ENCODE data around the gene TNFRSF4. TPM values are rescaled to one million over a fixed set of nuclear protein-coding genes. Genes with fewer than 3 reads are reported as not detected.

Gene TNFRSF4
- total RNA-seq, 4 donors from 2014 or later, result 0.69 to 1.4 TPM; not detected in 2

DNA sequence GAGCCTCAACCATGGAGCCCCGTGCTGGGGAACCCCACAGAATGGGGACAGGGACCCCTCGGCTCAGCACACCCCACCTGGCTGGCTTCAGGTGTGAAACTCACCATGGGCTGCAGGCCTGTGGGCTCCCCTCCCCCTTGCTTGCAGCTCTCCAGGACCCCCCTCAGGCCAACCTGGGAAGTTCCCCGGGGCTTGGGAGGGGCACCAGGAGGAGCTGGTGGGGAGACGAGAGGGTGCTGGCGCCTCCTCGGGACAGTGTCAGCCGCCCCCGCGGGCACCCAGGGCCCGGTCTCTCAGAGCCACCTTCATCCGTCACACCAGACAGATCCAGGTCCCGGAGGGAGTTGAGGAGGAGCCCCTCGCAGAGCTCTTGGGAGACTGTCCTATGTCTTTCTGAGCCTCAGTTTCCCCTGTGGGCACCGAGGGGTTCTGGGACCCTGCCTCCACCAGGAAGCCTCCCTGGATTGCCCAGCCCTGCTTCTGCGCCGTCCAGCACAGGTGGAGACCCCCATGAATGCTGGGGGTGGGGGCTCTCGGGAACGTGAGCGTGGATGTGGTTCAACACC lies 6.9 kb downstream of the TNFRSF4 start:
- no peak for TF ChIP-seq POLR2A (IDR thresholded peaks at IDR 0.05)
- TF ChIP-seq, protein P1, sequence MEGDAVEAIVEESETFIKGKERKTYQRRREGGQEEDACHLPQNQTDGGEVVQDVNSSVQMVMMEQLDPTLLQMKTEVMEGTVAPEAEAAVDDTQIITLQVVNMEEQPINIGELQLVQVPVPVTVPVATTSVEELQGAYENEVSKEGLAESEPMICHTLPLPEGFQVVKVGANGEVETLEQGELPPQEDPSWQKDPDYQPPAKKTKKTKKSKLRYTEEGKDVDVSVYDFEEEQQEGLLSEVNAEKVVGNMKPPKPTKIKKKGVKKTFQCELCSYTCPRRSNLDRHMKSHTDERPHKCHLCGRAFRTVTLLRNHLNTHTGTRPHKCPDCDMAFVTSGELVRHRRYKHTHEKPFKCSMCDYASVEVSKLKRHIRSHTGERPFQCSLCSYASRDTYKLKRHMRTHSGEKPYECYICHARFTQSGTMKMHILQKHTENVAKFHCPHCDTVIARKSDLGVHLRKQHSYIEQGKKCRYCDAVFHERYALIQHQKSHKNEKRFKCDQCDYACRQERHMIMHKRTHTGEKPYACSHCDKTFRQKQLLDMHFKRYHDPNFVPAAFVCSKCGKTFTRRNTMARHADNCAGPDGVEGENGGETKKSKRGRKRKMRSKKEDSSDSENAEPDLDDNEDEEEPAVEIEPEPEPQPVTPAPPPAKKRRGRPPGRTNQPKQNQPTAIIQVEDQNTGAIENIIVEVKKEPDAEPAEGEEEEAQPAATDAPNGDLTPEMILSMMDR (IDR thresholded peaks at IDR 0.05), result no peak
- 10 to 57% methylated on average over 4 of the region's 19 CpGs for WGBS, 2 donors
- no peak for DNase-seq (ENCODE audit: low spot score in 2 of 2)

DNA sequence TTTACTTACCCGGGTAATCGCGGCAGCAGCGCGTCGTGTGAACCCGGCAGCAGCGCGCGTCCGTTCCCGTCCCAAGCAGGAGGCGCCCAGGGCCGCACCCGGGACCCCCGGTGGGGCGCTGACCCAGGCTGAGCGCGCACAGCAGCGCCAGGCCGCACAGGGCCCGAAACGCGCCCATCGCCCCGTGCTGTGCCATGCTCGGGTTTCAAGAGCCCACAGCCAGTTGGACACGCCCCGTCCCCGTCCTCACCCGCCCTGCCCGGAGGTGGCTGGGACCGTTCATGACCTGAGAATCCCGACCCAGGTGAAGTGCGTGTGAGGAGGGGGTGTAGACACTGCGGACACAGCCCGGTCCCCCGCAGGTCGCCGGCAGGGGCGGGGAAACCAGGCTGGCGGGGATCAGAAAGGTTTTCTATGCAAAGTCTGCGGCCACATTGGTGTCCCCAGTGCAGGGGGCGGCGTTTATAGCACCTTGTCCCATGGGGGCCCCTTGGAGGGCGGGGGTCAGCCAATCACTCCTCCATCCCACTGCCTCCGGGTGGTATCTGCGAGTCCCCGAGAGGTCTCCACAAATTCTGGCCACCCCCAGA lies 7.5 kb downstream of the TNFRSF4 start, which contains the start of gene TNFRSF18:
Gene TNFRSF18 (minus strand): TSS at position 217 of the 590 bp plus-strand sequence. CDS start 21 bp downstream, at position 196.
- WGBS, 2 donors, result 0 to 3% methylated on average over 5 to 25 of the region's 49 CpGs
- intact Hi-C loops (cut with DNase I; ENCODE audit: low total_unique reads), result no loop called here
- TF ChIP-seq POLR2A (IDR thresholded peaks at IDR 0.05), result no peak
- TF ChIP-seq, protein P1 (IDR thresholded peaks at IDR 0.05), result no peak
- H3K4me3 ChIP-seq (ENCODE audit: low read depth, poor library complexity, severe bottlenecking), result no peak within 1 kb of the TSS
- no peak for DNase-seq (ENCODE audit: low spot score in 2 of 2)

More for the DNA sequence above, 6.9 kb downstream of the TNFRSF4 start:
- intact Hi-C loops (cut with DNase I; ENCODE audit: low total_unique reads), result no loop called here
- no peak overlapping the region for H3K4me3 ChIP-seq (ENCODE audit: low read depth, poor library complexity, severe bottlenecking)

DNA sequence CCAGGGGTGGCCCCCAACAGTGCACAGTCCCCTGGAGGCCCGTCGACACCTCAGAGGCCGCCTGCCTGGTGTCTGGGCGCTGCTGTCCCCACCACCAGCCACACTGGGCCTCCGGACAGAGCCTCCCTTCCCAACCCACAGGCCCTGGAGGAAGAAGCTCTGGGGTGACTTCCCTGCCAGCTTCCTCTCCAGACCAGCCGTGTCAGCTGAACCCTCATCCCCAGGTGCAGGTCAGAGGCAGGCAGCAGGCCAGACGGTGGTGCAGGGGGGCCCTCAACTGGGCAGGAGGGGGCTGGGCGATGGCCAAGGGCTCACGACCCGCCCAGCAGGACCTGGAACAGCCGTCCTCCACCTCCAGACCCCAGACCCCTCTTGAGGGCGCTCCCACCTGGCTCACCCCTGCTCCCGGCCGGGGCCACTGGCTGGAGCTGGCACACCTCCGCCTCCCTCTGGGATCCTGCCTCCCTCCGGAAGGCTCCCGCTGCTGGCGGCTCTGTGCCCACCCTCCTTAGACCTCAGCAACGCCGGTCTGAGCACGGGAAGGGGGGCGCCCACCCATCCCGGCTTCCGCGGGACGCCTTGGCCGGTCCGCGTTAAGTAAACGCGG lies 8.1 kb downstream of the TNFRSF4 start:
- no peak for DNase-seq (ENCODE audit: low spot score in 2 of 2)
- intact Hi-C loops (cut with DNase I; ENCODE audit: low total_unique reads), result no loop called here
- H3K4me3 ChIP-seq (ENCODE audit: low read depth, poor library complexity, severe bottlenecking), result no peak overlapping the region
- no peak for TF ChIP-seq POLR2A (IDR thresholded peaks at IDR 0.05)
- TF ChIP-seq, protein P1 (IDR thresholded peaks at IDR 0.05), result no peak
- WGBS, 2 donors, result 10 to 22% methylated on average over 6 to 21 of the region's 31 CpGs

DNA sequence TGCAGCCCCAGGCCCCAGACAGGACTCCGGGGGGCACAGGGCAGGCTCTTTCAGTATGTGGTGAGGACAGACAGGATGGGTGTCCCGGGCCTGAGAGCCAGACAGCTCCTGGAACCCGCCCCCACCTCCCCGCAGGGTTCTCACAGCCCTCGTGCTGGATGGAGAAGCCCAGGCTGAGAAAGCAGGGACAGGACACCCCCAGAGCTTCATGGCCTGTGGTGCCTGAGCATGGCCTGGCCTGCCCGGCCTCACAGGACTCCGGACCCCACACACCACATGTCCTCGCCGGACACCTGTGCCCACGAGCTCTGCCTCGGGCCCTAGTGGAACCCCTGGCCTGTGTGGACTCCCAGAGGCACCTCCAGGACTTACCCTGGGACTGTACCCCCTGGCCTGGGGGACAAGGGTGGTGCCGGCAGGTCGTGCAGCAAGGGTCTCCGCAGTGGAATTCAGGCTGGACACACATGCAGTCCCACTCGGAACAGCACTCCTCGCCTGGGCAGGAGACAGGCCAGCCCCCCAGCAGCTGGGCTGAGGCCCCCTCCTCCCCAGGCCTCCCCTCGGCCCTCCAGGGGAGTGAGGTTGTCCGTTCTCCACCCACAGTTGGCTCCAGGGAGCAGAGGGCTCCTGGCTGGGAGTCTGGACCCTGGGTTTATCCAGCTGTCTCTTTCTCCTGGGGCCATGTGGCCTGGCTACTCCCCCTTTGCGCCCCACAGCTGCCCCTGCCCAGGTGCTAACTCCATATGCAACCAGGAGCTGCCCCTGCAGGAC lies 8.8 kb downstream of the TNFRSF4 start:
- WGBS, 2 donors, result 68 to 82% methylated on average over 6 to 16 of the region's 19 CpGs
- H3K4me3 ChIP-seq (ENCODE audit: low read depth, poor library complexity, severe bottlenecking), result no peak overlapping the region
- no peak for DNase-seq (ENCODE audit: low spot score in 2 of 2)
- intact Hi-C loops (cut with DNase I; ENCODE audit: low total_unique reads), result no loop called here
- TF ChIP-seq POLR2A (IDR thresholded peaks at IDR 0.05), result no peak
- TF ChIP-seq, protein P1 (IDR thresholded peaks at IDR 0.05), result no peak

DNA sequence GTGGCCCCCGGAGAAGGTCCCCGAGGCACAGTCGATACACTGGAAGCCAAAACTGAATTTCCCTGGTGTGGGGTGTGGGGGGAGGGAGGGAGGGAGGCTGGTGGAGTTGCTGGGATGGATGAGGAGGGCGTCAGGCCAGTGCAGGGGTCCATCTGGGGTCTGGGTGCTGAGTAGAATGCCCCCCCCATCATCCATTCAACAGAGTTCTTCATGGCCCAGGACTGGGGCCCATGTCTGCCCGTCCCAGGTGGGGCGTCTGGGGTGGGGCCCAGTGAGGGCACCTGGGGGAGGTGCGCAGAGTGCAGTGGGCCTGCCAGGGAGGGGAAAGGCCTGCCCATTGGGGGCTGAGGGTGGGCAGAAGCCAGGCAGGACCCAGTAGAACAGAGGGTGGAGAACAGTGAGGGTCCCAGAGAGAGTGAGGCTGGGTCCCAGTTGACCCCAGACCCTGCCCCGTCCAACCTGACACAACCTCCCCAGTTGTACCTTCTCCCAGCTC lies 9.5 kb downstream of the TNFRSF4 start:
- intact Hi-C loops (cut with DNase I; ENCODE audit: low total_unique reads), result no loop called here
- TF ChIP-seq, protein P1 (IDR thresholded peaks at IDR 0.05), result no peak
- TF ChIP-seq POLR2A (IDR thresholded peaks at IDR 0.05), result no peak
- no peak for DNase-seq (ENCODE audit: low spot score in 2 of 2)
- WGBS, 2 donors, result 84 to 96% methylated on average over 7 to 8 of the region's 8 CpGs
- no peak overlapping the region for H3K4me3 ChIP-seq (ENCODE audit: low read depth, poor library complexity, severe bottlenecking)

Measured in lower leg skin (tissue), 4 donors.